ENCODE results near the gene SHH. TPM values are rescaled to one million over a fixed set of nuclear protein-coding genes. Genes with fewer than 3 reads are reported as not detected.

The SHH gene
- total and polyA plus RNA-seq, 12 donors, result not detected

- H3K27ac ChIP-seq, result peak overlapping the region in 2 of 10 donors; percentile 5 to 90
- WGBS, 2 donors, result 89 to 92% methylated on average over 4 of the region's 4 CpGs
- no peaks in the 10 kb centered on the region for H3K27me3 ChIP-seq
- H3K4me3 ChIP-seq, result no peak overlapping the region
- peaks cover 5 to 59% (median 35%) of the 10 kb centered on the region in 9 donors for H3K4me1 ChIP-seq
- peaks cover 0 to 53% (median 24%) of the 10 kb centered on the region in 9 donors for H3K36me3 ChIP-seq
- no peak for ATAC-seq
- intact Hi-C loops (cut with DNase I), result loop anchor here in 4 of 10 donors (2.0 to 10.0 kb wide), 3 partner anchors 163 to 837 kb away; no protein-coding TSS in a partner anchor
- TF ChIP-seq, protein P1, sequence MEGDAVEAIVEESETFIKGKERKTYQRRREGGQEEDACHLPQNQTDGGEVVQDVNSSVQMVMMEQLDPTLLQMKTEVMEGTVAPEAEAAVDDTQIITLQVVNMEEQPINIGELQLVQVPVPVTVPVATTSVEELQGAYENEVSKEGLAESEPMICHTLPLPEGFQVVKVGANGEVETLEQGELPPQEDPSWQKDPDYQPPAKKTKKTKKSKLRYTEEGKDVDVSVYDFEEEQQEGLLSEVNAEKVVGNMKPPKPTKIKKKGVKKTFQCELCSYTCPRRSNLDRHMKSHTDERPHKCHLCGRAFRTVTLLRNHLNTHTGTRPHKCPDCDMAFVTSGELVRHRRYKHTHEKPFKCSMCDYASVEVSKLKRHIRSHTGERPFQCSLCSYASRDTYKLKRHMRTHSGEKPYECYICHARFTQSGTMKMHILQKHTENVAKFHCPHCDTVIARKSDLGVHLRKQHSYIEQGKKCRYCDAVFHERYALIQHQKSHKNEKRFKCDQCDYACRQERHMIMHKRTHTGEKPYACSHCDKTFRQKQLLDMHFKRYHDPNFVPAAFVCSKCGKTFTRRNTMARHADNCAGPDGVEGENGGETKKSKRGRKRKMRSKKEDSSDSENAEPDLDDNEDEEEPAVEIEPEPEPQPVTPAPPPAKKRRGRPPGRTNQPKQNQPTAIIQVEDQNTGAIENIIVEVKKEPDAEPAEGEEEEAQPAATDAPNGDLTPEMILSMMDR (IDR thresholded peaks at IDR 0.05), result no peak
- DNase-seq, result no peak
- peaks cover 0 to 3% (median 0%) of the 10 kb centered on the region in 11 donors for H3K9me3 ChIP-seq
These were observed 50.2 kb downstream of the SHH start for GRCh38 chr7:155762036-155762435.

GRCh38 chr7:155761162-155761561 lies 51.1 kb downstream of the SHH start:
- H3K9me3 ChIP-seq, result peaks cover 0 to 3% (median 0%) of the 10 kb centered on the region in 11 donors
- DNase-seq (no peak), ATAC-seq (no peak)
- intact Hi-C loops (cut with DNase I), result loop anchor here in 3 of 10 donors (10.0 kb wide), 2 partner anchors 166 to 836 kb away; no protein-coding TSS in a partner anchor
- H3K36me3 ChIP-seq, result peaks cover 0 to 45% (median 17%) of the 10 kb centered on the region in 9 donors
- H3K27ac ChIP-seq, result peak overlapping the region in 1 of 10 donors; percentile 90
- 94 to 96% methylated on average over 5 of the region's 5 CpGs for WGBS, 2 donors
- TF ChIP-seq, protein P1 (IDR thresholded peaks at IDR 0.05), result no peak
- no peak overlapping the region for H3K4me3 ChIP-seq
- peaks cover 5 to 65% (median 35%) of the 10 kb centered on the region in 9 donors for H3K4me1 ChIP-seq
- H3K27me3 ChIP-seq, result no peaks in the 10 kb centered on the region

DNA sequence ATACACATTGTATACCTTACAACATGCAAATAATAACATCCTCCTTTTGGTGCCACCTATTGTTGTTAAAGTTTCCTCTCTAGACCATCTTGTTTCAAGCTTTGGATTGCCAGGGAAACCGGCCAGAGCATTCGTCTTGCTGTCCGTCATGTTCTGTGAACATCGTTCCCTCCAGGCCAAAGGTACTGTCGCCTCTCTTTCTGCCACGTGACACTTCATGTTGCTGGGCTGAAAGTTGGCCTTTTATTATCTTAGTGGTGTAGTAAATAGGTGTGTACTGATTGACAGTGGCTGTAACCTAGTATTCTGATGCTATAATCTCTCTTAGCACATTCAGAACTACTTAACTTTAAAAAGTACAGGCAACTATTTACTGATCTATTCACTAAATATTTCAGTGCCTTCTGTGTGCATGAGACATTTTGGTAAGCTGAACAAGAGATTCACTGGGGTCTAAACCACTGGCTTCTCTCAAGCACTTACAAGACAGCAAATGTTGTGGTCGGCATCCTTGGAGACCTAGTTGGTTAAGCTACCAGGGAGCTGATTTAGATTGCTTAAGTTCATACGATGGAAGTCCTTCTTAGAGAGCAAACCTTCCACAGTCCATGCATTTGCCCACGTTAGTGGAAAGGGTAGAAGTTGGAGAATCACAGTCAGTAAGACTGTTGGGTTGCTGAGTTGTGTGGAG lies 52.4 kb downstream of the SHH start:
- Histone ChIP-seq H3K4me1 (peaks cover 5 to 69% (median 47%) of the 10 kb centered on the region in 9 donors), H3K27ac (peak overlapping the region in 1 of 10 donors; percentile 60), H3K27me3 (no peaks in the 10 kb centered on the region), H3K9me3 (peaks cover 0 to 3% (median 0%) of the 10 kb centered on the region in 11 donors), H3K36me3 (peaks cover 0 to 32% (median 6%) of the 10 kb centered on the region in 9 donors), H3K4me3 (no peak overlapping the region)
- DNase-seq (no peak), ATAC-seq (peak in 2 of 8 donors; percentile 23 to 40)
- 81% methylated on average over 9 of the region's 9 CpGs for WGBS, 2 donors
- intact Hi-C loops (cut with DNase I), result loop anchor here in 3 of 10 donors (10.0 kb wide), 2 partner anchors 165 to 835 kb away; no protein-coding TSS in a partner anchor
- TF ChIP-seq, protein P1 (IDR thresholded peaks at IDR 0.05), result no peak

DNA sequence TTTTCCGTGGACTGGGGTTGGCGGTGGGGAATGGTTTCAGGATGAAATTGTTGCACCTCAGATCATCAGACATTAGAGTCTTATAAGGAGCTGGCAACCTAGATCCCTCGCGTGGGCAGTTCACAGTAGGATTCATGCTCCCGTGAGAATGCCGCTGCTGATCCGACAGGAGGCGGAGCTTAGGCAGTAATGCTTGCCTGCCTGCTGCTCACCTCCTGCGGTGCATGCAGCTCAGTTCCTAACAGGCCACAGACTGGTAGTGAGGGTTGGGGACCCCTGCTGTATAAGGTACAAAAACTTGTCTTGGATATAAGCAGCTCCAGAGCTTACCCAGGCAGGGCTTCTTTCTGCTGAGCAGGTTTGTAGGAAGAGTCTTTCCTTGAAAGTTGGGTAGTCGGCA lies 53.9 kb downstream of the SHH start:
- H3K27ac ChIP-seq, result no peak overlapping the region
- intact Hi-C loops (cut with DNase I), result no loop called here
- DNase-seq (no peak), ATAC-seq (no peak)
- H3K27me3 ChIP-seq, result no peaks in the 10 kb centered on the region
- no peak overlapping the region for H3K4me3 ChIP-seq
- 86 to 87% methylated on average over 10 of the region's 10 CpGs for WGBS, 2 donors
- peaks cover 0 to 3% (median 0%) of the 10 kb centered on the region in 11 donors for H3K9me3 ChIP-seq
- H3K4me1 ChIP-seq, result peaks cover 0 to 63% (median 47%) of the 10 kb centered on the region in 9 donors
- peaks cover 0 to 21% (median 0%) of the 10 kb centered on the region in 9 donors for H3K36me3 ChIP-seq
- TF ChIP-seq, protein P1 (IDR thresholded peaks at IDR 0.05), result no peak
